Mucosa of descending colon (tissue), 3 donors: ENCODE measurements around the gene RAB3IP. TPM values are rescaled to one million over a fixed set of nuclear protein-coding genes. Genes with fewer than 3 reads are reported as not detected.

Source experiments
- ATAC-seq: fragments of 200-7000 bp; cut with Tn5 transposase; one replicate; pipeline ENCODE4 v1.9.1; 2020; ENCODE audit warnings: mild to moderate bottlenecking, moderate library complexity
- DNase-seq, 3 donors: peaks; one replicate each; pipeline ENCODE4 v3.0.0-alpha.2; 2020
- H3K36me3 ChIP-seq: fragments of 200-600 bp; one replicate; pipeline ENCODE4 v1.8.0; 2021; ENCODE audit warnings: low read depth, mild to moderate bottlenecking
- H3K4me1 ChIP-seq: fragments of 200-600 bp; one replicate; pipeline ENCODE4 v1.8.0; 2021; ENCODE audit warnings: low read depth, mild to moderate bottlenecking
- H3K4me3 ChIP-seq: fragments of 200-600 bp; one replicate; pipeline ENCODE4 v1.8.0; 2021; ENCODE audit warnings: mild to moderate bottlenecking
- H3K9me3 ChIP-seq: fragments of 200-600 bp; one replicate; pipeline ENCODE4 v1.8.0; 2021; ENCODE audit warnings: mild to moderate bottlenecking
- CTCF ChIP-seq: fragments of 200-600 bp; IDR thresholded peaks from one replicate; pipeline ENCODE4 v1.8.0; 2022; ENCODE audit warnings: antibody characterized with exemption, mild to moderate bottlenecking
- intact Hi-C, 2 donors: fragments of 100-400 bp; cut with DNase I in 1 of 2; cut with micrococcal nuclease in 1 of 2; formaldehyde crosslinking; loops; one replicate each; pipeline versions ENCODE4 v1.11.0 to v1.11.1; 2022; cut with DNase I, micrococcal nuclease
- total RNA-seq, 3 donors: library from RNA; stranded (reverse); fragmentation: NEBNext Ultra II Directional in 2 of 3; extraction: Animal tissue kit (Norgen Biotek cat#: 25700) in 2 of 3; gene quantifications; one replicate each; pipeline versions ENCODE4 v1.2.1 to v1.2.4, GENCODE V29; 2021 to 2023
- donor health status: DM: no; HTN: no; CAD: no; lungs with moderate emphysema.
- donor health status: DM: no; HTN: no; CAD: no.
- donor health status: DM: no; HTN: yes; CAD: no.

RAB3IP gene
- total RNA-seq, 3 donors from 2014 or later: 19.2 to 57.6 (median 37.4) TPM

GRCh38 chr12:69824966-69825560 is 86.4 kb downstream of the RAB3IP start, which contains the start of gene MYRFL:
MYRFL (plus strand) TSS chr12:69825227; CDS start chr12:69825518, 291 bp downstream.
- Histone ChIP-seq H3K4me1 (no peaks in the 10 kb centered on the region), H3K9me3 (no peaks in the 10 kb centered on the region), H3K36me3 (no peaks in the 10 kb centered on the region), H3K4me3 (no peak within 1 kb of the TSS)
- peak; percentile 55 for ATAC-seq
- no peak for TF ChIP-seq CTCF
- intact Hi-C loops: no loop called here
- DNase-seq: no peak

DNA sequence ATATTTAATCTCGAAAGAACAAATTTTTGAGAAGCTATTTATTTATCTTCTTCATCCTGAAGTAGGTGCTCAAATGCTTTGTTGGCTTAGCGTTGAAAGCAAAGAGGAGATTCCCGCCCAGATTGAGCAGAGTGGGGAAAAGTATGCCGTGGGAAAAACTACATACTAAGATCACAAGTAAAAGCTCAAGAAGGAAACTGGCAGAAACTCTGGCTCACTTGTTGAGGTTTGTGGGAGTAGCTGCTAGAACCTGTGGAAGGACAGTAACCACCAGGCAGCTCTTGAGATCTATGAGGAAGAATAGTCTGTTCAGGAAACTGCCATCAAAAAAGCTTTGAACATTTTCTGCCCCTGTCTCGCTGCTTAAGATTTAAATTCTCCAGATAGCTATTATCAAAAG is 90.2 kb downstream of the RAB3IP start:
- DNase-seq: no peak
- no peak overlapping the region for H3K4me3 ChIP-seq
- H3K4me1 ChIP-seq: no peaks in the 10 kb centered on the region
- no peaks in the 10 kb centered on the region for H3K36me3 ChIP-seq
- no peak for ATAC-seq
- no peak for TF ChIP-seq CTCF
- intact Hi-C loops: no loop called here
- no peaks in the 10 kb centered on the region for H3K9me3 ChIP-seq

GRCh38 chr12:69833696-69834095 is 95.0 kb downstream of the RAB3IP start:
- peaks cover 4% of the 10 kb centered on the region for H3K4me1 ChIP-seq
- no peak for ATAC-seq
- no peak for DNase-seq
- no peak overlapping the region for H3K4me3 ChIP-seq
- no peaks in the 10 kb centered on the region for H3K36me3 ChIP-seq
- intact Hi-C loops: no loop called here
- H3K9me3 ChIP-seq: no peaks in the 10 kb centered on the region
- no peak for TF ChIP-seq CTCF

- intact Hi-C loops: no loop called here
- DNase-seq (no peak), ATAC-seq (no peak)
- Histone ChIP-seq H3K9me3 (no peaks in the 10 kb centered on the region), H3K4me3 (no peak overlapping the region), H3K4me1 (peaks cover 4% of the 10 kb centered on the region), H3K36me3 (no peaks in the 10 kb centered on the region)
- TF ChIP-seq CTCF: no peak
Measured at GRCh38 chr12:69834147-69834546, 95.5 kb downstream of the RAB3IP start.

- no peak for DNase-seq
- intact Hi-C loops: no loop called here
Measured at GRCh38 chr12:69834576-69834975, 95.9 kb downstream of the RAB3IP start.

More at GRCh38 chr12:69834576-69834975, 95.9 kb downstream of the RAB3IP start:
- peaks cover 4% of the 10 kb centered on the region for H3K4me1 ChIP-seq
- no peak overlapping the region for H3K4me3 ChIP-seq
- TF ChIP-seq CTCF: no peak
- H3K36me3 ChIP-seq: no peaks in the 10 kb centered on the region
- no peak for ATAC-seq
- no peaks in the 10 kb centered on the region for H3K9me3 ChIP-seq
